ENCODE data around the gene CPNE4.

DNA sequence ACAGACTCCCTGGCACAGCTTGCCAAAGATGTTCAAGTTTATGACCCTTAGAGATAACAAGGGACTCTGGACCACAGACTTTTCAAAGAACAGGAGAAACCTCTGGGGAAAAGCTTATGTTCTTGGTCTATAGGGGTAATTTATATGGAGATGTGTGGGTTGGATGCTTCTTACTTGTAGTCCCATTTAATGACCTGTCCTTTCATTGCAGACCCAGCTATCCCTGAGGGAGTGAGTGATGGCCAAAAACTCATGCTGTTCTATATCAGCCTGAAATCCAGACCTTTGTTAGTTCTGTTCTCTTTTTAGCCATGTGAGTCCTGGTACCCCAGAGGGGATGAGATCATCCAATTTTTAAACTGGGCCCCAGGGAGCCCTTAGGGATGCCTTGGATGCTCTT is 488.4 kb downstream of the CPNE4 start:
- no peak for TF ChIP-seq CTCF (conservative IDR thresholded peaks at IDR 0.05; ENCODE audit: low read length)
- no peak for TF ChIP-seq EZH2phosphoT487 (IDR thresholded peaks at IDR 0.05; ENCODE audit: borderline replicate concordance)
